HG03520 (cell line): ENCODE results near the gene CDC42.

Experiments
- ATAC-seq: cut with Tn5 transposase; IDR thresholded peaks from one replicate; pipeline ENCODE4 v1.9.1; 2021; ENCODE audit warnings: mild to moderate bottlenecking, moderate library complexity; ENCODE audit not compliant: unreplicated experiment

CDC42 gene

DNA sequence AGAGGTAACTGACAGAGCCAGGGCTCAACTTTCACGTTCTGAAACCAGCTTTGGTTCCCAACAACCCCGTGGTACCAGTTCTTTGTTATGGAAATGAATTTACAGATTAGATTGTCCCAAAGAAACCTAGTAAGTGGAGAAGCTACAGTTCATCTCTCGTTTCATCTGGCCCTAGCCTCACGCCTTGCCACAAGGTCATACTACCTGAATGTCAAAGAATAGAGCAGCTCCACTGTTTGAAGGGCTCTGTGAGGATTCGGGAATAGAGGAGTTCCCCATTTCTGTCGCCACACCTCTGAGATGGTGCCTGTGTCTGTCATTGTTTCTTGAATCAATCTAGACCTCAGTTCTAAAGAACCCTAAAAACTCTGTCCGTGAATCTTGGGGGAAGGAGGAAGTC, 15.0 kb upstream of the CDC42 start:
- ATAC-seq, result no peak

DNA sequence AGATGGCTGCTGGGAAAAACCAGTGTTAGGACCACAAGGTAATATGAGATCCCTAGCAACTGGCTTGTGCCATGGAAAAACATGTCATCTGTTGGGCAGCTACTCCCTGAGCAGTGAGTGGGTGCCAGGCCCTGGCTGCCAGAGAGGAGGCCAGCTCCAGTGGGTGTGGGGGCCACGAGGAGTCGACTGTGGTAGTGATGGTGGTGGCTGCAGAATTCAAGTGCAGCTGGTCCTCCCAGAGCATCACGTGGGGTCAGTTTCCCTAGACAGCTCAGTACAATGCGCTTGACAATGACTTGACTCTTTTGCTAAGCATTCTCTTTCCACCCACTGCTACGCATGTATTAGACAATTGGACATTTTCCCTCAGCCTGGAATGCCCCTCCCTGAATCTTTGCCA, 14.5 kb upstream of the CDC42 start:
- no peak for ATAC-seq

DNA sequence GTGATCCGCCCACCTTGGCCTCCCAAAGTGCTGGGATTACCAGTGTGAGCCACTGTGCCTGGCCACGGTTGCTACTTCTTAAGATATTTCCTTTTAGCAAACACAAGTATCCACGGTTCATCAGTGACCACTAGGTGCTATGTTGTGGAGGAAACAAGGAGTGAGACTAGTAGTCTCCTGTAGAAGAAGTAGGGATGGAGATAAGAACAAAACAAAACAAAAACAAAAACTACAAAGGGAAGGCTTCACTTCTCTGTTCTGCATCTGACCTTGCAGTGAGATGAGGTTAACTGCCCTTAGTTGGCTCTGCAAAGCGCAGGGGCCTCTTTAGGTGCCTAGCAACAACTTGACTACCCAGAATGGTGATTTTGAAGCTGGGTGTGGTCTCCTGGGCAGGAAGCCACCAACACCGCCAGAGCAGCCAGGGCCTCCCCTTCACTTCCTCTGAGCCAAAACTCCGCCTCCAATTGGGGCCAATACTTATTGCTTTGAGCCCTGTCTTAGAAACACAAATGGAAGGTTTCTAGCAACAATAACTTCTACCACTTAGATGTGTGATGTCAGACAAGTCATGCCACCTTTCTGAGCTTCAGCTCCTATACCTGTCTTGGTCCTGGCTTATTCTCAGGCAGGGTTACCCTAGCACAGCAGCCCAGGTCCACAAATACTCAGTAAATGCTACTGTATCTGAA, 12.8 kb upstream of the CDC42 start:
- peak; percentile 94 for ATAC-seq

DNA sequence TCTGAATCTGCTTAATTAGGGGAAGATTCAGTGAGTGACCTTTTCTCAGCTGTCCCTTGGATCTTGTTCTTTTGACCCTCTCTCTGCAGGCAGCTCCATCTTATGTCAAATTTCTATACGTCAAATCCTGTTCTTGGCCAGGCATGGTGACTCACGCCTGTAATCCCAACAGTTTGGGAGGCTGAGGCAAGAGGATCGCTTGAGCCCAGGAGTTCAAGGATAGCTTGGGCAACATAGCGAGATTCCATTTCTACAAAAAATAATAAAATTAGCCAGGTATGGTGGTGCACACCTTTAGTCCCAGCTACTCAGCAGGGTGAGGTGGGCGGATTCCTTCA, 12.3 kb upstream of the CDC42 start:
- no peak for ATAC-seq

DNA sequence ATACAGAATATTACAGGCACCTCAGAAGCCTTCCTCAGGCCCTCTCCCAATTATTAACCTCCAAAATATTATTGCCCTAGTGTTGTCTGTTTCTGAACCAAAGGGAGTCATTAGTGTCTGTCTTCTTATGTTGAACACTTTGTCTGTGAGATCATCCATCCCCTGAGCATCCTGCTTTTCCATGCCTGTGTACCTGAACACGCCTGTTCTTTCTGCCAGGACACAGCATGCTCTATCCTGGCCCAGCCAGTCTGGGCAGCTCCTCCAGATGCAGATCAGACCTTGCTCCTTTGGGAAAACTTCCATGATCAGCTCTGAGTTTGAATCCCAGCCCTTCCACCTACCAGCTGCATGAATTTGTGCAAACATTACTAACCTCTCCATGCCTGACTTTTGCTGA, 11.0 kb upstream of the CDC42 start:
- no peak for ATAC-seq

DNA sequence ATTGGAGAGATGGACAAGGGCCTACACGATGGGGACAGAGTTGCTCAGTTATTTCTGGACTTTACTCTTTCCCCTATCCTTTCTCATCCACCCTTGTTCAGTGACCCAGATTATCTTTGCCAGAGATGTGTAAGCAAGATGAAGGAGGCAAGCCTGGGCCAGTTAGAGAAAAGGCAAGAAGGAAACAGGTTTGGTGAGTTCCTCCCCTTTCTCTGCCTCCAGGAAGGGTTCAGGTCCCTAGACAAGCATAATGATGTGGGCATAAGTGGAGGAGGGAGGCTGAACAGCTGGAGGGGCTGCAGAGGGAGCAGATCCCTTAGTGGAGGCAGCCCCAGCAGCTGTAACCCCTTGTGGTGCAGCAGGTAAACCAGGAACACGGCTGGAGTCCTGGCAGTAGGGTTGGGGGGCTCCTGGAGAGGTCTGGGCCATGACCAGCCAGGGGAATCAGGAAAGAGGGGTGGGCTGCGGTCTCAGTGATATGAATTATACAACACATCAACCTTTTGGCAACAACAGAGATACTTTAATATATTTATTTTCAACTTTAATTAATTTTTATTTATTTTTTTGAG, 9.2 kb upstream of the CDC42 start:
- ATAC-seq, result no peak

DNA sequence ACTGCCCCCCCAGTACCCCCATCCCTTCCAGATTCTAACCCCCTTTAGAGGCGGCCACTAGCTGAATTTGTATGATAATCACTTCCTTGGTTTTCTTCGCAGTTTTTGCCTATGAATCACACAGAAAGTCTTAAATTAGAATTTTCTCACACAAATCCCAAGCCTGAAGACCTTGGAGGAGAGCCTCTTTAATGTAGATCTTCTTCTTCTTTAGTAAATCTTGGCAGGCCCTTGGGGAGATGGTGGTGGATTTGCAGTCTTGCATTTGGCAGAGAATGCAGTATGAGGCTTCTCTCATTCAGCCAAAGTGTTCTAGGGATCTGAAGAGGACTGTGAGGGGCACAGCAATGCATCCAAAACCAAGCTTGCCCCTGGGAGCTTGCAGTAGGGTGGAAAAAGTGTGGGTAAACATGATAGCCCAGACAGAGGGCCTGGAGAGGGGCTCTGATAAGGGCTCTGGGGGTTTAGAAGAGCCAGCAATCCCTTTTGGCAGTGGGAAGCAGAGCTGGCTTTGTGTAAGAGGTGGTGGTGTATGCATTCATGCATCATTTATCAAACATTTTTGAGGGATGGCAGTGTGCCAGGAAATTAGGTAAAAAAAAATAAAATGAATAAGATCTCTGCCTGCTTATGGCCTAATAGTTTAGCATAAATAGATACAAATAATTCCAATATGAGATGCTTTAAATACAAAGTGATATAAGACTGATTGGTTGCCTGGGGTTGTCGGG, 7.7 kb upstream of the CDC42 start:
- no peak for ATAC-seq

DNA sequence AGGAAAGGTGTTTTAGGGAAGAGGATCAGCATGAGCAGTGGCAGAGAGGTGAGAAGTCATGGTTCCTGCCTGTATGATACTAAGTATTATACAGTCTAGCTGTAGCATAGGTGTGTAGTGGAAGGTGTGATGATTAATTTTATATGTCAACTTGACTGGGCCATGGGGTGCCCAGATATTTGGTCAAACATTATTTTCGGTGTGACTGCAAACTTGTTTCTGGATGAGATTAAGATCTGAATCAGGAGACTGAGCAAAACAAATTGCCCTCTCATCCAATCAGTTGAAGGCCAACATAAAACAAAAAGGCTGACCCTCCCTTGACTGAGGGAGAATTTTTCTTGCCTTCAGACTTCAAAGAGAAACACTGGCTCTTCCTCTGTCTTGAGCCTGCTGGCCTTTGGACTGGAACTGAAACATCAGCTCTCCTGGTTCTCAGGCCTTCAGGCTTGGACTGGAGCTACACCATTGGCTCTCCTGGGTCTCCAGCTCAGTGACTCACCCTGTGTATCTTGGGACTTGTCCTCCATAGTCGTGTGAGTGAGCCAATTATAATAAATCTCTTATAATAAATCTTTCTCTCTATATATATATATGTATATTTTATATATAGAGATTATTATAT, 6.8 kb upstream of the CDC42 start:
- no peak for ATAC-seq

DNA sequence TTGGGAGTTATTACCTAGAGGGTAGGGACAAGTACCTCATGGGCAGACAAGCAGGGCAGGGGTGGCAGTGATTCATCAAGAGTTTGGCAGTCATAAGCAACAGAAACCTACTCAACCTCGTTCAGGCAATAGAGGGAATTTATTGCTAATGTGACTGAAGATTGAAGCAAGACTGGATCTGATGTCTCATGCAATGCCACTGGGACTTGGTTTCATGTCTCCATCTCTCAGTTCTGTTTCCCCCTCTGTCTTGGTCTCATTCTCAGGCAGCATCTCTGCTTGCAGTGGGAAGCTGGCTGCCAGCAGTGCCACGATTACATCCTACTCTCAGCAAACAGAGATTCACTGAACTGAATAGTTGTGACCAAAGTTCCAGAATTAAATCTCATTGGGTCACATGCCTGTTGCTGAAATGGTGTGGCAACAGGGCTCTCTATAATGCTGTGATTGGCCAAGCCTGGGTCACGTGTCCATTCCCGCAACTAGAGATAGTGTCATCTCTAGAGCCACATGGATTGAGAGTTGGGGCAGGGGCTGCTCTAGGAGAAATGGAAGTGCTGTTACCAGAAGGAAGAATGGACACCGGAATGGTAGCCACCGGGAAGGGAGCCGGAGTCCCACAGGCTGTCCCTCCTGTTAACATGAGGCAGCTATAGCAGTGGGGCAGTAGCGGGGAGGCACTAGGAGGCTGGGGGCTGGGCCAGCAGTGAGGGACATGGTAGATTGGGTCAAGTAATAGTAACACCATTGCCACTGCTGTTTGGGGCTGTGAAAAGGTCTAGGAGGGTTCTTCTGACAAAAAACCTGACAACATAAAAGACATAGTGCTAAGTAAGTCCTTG, 3.9 kb upstream of the CDC42 start:
- ATAC-seq, result no peak

DNA sequence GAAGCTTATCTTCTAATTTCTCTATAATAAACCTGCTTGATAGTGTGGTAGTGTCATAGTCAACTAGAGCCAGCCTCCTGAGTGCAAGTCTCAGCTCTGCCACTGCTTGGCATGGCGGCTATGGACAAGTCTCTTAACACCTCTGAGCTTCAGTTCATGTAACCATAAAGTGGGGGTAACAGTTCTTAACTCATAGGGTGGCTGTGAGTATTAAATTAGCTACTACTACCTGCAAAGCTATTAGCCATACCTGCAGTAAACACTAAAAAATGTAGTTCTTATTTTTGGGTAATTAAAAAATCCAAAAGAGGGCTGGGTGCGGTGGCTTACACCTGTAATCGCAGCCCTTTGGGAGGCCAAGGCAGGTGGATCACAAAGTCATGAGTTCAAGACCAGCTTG, 2.2 kb upstream of the CDC42 start:
- ATAC-seq, result no peak

DNA sequence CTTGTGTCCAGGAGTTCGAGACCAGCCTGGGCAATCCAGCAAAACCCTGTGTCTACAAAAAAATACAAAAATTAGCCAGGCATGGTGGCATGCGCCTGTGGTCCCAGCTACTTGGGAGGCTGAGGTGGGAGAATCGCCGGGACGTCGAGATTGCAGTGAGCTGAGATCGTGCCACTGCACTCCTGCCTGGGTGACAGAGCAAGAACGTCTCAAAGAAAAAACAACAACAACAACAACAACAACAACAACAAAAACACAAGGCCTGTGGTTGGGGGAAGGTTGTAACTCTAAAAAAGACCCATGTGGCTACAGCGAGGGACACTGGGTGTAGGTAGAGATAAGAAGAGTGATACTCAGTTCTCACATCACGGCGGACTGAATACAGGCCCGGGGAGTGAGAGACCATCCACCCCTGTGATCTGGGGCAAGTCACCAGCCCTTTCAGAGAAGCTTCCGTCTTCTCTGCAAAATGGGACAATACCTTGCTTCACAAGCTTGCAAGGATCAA, 848 bp upstream of the CDC42 start:
- no peak for ATAC-seq

DNA sequence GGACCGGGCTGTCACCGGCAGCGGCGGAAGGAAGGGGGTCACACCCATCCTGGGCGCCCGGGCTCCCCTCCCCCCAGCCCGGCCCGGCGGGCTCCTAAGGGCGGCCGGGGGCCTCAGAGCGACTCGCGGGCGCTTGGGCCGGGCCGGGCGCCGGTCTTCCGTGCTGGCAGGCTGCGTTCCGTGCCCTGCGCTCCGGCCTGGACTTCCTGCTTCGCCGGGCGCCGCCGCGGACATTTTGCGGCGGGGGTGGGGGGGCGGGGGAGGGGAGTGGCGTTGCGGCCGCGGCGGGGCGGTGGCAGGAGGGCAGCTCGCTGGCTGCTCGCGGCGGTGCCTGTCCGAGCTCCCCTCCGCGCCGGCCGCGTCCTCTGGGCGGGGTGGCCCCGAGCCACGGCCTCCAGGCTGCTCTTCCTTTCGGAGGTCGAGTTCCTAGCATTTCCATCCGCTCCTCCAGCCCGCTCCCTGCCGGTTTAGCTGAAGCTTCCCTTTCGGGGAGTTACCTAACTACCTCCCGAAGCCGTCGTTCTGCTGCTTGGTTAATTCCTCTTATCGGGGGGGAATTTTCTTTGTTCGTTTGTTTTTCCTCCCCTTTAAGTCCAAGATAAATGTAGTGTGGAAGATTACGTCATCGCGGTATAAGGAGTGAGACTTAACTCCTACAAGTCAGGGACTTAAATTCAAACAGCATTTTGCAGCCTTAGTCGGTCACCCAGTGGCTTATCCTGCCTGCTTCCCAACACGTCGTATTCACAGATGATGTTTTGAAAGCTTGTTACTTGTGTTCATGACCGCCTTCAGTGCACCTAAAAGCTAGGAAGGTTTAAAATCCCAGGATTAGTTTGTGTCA, 730 bp downstream of the CDC42 start:
- ATAC-seq, result peak; percentile 29

DNA sequence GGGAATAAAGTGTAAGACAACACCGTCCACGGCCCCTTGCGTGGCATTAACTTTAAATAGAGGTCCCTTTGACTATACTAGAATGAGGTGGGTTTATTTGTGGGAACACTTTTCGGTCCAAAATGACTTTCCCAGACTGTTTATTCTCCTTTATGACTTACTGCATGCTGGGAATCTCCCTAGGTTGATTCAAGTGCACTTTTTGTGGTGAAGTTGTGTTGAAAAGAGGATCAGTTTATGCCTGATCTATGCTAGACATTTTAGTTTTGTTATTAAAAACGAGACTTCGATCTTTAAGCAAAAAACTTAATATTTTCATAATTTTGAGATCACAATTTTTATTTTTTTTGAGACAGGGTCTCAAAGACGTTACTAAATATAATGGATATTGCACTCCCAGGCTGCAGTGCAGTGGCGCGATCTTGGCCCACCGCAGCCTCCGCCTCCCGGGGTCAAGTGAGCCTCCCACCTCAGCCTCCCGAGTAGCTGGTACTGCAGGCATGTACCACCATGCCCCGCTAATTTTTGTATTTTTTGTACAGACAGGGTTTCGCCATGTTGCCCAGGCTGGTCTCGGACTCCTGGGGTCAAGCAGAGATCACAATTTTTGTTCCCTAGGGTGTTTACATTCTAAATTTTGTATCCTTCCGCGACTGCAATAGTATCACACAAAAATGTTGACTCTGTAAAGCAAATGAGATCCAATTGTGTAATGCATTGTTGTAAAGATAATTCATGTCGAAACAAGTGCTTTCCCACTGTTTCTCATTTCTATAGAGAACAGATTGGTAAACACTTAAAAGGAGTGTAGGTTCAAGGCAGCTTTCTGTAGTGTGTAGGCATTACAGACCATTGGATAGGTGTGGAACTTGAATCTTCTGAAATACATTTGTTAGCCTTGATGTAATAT, 1.6 kb downstream of the CDC42 start:
- no peak for ATAC-seq

DNA sequence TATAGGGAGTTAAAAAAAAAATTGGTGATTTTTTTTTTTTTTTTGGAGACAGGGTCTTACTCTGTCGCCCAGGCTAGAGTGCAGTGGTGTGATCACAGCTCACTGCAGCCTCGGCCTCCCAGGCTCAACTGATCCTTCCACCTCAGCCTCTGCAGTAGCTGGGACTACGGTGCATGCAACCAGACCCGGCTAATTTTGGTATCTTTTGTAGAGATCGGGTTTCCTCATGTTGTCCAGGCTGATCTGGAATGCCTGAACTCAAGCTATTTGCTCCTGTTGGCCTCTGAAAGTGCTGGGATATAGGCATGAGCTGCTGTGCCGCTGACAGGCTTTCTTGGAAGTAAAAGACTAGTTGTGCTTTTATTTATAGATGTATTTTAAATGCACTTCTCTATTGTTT, 3.0 kb downstream of the CDC42 start:
- no peak for ATAC-seq

DNA sequence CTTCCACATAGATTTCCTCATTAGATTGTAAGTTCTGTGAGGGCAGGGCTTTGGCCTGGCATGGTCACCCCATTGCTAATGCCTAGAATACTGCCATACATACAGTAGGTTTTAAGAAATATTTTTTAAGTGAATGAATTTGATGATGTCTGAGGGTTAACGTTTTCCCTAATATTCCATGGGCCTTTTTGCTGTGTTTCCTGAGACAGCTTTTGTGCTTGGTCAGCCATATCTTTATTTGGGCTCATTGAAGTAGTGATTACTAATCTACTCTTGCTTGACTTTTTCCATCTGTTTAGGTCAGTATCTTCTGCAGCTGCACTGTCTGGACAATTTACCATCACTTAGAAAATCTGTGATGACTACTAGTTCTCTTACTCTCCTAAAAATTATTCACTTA, 3.5 kb downstream of the CDC42 start:
- ATAC-seq, result no peak

DNA sequence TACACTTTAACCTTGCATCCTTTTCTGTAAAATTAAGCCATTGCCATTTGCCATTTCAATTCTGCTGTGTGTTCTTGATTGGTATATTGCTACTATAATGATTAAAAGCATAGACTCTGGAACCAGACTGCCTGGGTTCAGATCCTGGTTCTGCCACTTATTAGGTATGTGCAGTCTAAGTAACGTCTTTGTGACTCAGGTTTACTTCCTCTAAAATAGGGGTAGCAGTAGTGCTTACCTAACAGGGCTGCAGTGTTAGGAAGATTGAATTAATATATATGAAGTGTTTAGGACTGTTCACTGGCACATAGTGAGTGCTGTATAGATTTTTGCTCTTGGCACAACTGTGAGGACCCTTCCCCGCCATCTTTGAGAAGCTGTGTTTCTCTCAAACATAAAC, 4.4 kb downstream of the CDC42 start:
- no peak for ATAC-seq

DNA sequence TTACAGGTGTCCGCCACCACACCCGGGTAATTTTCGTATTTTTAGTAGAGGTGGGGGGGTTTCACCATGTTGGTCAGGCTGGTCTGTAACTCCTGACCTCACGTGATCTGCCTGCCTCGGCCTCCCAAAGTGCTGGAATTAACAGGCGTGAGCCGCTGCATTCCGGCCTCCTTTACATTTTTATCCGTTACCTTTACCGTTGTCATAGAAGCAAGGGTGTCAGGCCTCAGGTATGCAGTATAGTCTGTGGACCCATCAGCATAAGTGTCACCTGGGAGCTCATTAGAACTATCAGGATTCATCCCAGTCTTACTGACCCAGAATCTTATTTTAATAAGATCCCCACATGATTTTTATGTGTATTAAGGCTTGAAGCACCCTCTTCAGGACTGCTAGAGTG, 5.4 kb downstream of the CDC42 start:
- no peak for ATAC-seq

DNA sequence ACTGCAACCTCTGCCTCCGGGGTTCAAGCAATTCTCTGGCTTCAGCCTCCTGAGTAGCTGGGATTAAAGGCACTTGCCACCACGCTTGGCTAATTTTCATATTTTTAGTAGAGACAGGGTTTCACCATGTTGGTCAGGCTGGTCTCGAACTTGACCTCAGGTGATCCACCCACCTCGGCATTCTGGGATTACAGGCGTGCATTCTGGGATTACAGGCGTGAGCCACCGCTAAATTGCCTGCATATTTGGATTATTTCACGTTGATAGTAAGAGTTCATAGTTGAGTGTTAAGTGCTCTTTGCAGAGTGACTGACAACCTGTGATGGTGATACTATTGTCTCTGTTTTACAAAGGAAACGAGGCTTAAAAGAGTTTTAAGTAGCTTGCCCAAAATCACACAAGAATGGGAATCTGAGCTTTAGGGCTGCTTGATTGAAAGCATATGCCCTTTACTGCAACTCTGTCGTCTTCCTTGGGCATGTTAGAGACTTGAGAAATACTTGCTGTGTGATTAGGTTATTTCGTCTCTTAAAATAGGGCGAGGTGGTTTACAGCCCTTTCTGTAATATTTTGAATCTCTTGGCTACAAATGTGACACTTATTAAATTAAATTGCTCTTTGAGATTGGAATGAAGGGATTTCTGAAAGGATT, 12.4 kb downstream of the CDC42 start:
- no peak for ATAC-seq

DNA sequence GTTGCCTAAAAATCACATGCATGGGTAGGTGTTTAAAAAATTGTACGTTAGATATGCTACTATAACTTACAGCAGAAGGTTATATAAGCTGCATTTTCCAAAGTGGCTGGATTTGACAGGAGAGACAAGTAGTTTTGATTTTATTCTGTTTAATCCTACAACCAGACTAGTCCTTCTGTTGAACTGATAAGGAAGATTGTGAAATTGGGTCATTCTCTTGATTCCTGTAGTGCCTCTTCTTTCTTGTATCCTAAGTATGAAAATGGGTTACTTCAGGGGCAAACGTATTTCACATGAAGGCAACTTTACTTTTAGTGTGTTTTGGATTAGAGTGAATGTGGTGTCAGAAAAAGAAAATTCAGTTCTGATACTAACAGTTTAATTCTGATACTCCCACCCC, 19.0 kb downstream of the CDC42 start:
- no peak for ATAC-seq
